ENCODE data around the gene UBE2H.
A peak's percentile ranks its signal among the peaks of the same experiment; 100 is the strongest.

The UBE2H gene

GRCh38 chr7:129950191-129950932, 2.4 kb downstream of the UBE2H start:
- DNase-seq, result no peak

GRCh38 chr7:129949292-129950133, 3.2 kb downstream of the UBE2H start:
- DNase-seq, result no peak

- DNase-seq, result peak; percentile 80
These were observed 3.9 kb downstream of the UBE2H start for GRCh38 chr7:129948877-129949291.

- no peak for DNase-seq
These were observed 4.4 kb downstream of the UBE2H start for GRCh38 chr7:129948338-129948737.

- no peak for DNase-seq
These were observed 5.1 kb downstream of the UBE2H start for GRCh38 chr7:129947701-129948100.

DNA sequence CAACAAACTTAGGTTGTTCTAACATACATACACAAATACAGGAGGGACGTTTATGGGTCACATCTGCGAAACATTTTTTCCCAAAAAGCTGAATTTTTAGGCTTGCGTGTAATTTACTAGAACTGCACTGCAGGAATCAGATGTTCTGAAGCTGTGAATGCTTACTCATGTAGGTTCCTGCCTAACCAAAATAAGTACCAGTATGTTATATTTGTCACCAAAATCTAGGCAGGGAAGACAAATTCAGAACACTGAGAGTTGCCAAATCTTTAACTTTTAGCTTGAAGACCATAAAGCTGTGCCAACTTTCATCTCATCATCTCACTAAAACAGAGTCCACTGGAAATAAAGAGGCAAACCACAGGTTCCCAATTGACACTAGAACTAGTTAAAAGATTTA, 5.7 kb downstream of the UBE2H start:
- DNase-seq, result no peak

DNA sequence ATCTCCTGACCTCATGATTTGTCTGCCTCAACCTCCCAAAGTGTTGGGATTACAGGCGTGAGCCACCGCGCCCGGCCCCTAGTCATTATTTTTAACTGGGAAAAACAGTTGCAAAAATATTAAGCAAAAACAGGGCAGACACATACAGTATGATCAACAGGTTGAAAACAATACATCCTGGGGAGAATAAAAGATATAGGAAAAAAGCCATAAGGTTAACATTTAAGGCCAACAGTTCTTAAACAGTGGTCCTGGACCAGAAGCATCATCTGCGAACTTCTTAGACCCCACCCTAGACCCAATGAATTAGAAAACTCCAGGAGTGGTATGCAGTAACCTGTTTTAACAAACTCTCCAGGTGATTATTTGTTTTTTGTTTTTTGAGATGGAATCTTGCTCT, 6.5 kb downstream of the UBE2H start:
- no peak for DNase-seq

- no peak for DNase-seq
These were observed 9.4 kb downstream of the UBE2H start for GRCh38 chr7:129943352-129943751.

GRCh38 chr7:129940329-129940728, 12.4 kb downstream of the UBE2H start:
- no peak for DNase-seq

DNA sequence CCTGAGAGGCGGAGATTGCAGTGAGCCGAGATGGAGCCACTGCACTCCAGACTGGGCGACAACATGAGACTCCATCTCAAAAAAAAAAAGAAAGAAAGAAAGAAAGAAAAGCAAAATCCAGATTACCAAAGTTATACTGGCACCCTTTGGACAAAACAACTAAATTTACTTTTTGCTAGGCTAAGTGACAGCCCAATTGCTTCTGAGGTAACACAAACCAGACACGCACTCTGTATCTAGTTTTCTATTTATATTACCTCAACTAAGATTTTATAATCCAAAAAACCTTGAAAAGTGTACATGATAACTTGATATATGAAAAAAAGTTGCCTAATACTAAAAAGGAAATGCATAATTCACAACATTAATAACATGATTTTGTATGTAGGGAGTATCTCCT, 12.9 kb downstream of the UBE2H start:
- DNase-seq, result no peak

- DNase-seq, result no peak
These were observed 19.1 kb downstream of the UBE2H start for GRCh38 chr7:129933627-129934026.

DNA sequence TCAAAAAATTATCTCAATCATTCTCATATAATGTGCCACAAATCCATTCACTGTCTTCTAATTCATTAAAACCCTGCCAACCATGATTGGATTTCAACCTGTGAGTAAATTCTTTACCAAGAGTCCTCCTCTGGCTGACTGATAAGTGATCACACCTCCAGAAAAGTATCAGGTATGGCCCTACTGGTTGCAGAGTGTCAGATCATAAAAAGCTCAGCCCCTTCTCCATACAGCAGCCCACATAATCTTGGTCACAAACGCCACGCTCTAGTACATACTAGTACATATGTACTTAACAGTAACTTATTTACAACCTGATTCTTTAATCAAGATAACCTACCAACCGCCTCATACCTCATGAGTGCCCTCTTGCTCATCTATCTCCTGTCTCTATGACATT, 26.1 kb downstream of the UBE2H start:
- DNase-seq, result no peak

DNA sequence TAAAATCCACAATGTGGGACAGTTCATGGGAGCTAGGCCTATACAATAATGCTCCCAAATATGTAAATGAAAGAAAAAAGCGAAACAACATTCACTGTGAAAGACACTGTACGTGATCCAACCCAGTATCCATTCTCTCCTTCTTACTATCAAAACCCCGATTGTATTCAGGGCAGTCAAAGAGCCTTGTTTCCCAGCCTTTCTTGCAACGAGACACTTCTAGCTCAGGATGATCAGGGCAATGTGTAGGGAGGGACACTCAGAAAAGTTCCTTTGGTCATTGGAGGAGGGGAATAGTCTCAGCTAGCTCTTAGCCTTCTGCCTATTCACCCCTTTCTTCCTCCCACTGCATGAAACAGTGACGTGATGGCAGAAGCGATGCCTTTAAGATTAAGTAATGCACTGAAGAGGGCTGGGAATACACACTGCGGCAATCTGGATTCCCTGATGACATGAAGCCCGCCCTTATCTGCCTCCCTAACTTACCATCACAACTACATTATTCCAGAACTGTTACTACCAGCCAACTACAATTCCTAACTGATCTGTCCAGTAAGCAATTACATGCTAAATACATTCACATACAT, 27.3 kb downstream of the UBE2H start:
- DNase-seq, result no peak

GRCh38 chr7:129924602-129925001, 28.2 kb downstream of the UBE2H start:
- DNase-seq, result no peak

- no peak for DNase-seq
These were observed 29.1 kb downstream of the UBE2H start for GRCh38 chr7:129923709-129924108.

DNA sequence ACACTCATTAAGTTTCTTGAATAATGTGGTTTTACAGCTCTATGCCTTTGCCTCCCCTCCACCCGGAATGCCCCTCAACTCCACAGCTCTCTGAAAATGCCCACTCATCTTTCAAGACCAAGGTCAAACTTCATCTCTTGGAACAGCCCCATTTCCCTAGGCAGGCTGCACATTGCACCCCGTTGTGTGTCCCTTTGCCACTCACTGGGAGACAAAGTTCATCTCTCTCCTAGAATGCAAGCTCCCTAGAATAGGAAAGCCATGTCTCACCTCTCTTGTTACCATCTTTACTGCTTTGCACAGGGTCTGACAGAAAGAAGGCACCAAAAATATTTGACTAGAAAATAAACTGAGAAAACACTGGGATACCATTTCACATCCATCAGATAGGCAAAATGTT, 33.3 kb downstream of the UBE2H start:
- DNase-seq, result no peak

- DNase-seq, result no peak
These were observed 33.8 kb downstream of the UBE2H start for GRCh38 chr7:129918922-129919321.

- no peak for DNase-seq
These were observed 34.8 kb downstream of the UBE2H start for GRCh38 chr7:129917934-129918333.

GRCh38 chr7:129914536-129915272, 38.1 kb downstream of the UBE2H start:
- no peak for DNase-seq

GRCh38 chr7:129913428-129913827, 39.3 kb downstream of the UBE2H start:
- no peak for DNase-seq

DNA sequence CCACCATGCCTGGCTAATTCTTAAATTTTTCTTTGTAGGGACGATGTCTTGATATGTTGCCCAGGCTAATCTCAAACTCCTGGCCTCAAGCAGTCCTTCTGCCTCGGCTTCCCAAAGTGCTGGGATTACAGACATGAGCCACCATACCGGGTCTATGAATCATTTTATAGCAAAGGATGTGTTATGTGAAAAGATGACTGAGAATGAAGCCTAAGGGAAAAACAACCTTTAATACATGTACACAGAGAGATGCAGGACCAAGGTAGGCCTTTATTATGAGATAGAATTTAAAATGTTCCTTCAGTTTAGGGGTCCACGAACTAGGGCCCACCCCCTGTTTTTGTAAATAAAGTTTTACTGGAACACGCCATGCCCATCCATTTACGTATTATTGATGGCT, 41.0 kb downstream of the UBE2H start:
- no peak for DNase-seq

GRCh38 chr7:129909669-129910068, 43.1 kb downstream of the UBE2H start:
- no peak for DNase-seq

DNA sequence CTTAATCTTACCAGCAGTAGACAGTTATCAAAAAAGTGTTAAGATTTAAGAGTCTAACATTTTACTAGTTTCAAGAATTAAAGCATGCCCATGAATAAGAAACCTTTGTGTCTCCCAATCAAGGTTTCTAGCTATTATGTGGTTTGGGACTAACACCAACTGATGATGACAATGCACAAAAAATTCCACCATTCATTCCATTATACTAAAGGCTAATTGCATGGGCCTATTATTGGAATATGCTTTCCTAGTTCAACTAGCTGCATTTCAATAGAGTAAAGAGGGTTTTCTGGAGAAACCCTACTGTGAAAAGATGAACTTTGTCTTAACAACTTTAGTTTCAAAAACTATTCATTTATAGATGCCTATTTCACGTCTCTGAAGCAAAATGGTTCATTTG, 44.6 kb downstream of the UBE2H start:
- DNase-seq, result no peak

All from NCI-H510A (cell line).